Lung microvascular endothelial cell (primary cell): ENCODE data around the gene NAPEPLD. TPM values are rescaled to one million over a fixed set of nuclear protein-coding genes. Genes with fewer than 3 reads are reported as not detected.
A peak's percentile ranks its signal among the peaks of the same experiment; 100 is the strongest.
"Not testable (repeated sequence)": the region's sequence is repeated elsewhere in the genome, so short reads cannot be mapped to it uniquely, and the experiment has no call there.

Source experiments
- DNase-seq, 2 donors: peaks; one replicate each; pipeline versions ENCODE4 v3.0.0 to v3.0.0-alpha.2; 2010; ENCODE audit warnings: low read depth in 2 of 2
- total RNA-seq: library from RNA; depleted of rRNA; stranded (reverse); fragments of >200 nt; gene quantifications from 2 replicates; pipeline ENCODE4 v1.2.1, GENCODE V29; 2014

Gene NAPEPLD
- total RNA-seq, 1 donor from 2014 or later: 3.0 TPM

DNA sequence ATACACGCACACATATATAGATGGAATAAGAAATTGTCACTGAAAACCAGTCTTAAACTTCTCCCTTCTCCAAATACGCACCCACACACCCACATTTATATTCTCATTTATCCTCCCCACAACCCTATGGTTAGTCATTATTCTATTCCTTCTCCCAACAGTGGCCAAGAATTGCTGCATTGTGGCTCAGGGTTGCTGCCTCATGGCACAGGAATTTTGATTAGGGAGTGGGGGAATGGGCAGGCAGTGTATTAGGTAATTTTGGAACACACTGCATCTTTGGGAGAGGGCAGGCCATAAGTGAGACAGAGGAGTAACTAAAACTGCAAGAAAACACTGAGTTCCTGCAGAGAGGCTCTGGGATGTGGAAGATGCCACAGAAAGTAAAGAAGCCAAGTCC, 35.7 kb downstream of the NAPEPLD start:
- peak in 1 of 2 donors; percentile 3 for DNase-seq

DNA sequence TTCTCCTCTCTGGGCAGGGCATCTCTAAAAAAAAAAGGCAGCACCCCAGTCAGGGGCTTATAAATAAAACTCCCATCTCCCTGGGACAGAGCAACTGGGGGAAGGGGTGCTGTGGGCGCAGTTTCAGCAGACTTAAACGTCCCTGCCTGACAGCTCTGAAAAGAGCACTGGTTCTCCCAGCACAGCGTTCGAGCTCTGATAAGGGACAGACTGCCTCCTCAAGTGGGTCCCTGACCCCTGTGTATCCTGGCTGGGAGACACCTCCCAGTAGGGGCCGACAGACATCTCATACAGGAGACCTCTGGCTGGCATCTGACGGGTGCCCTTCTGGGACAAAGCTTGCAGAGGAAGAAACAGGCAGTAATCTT, 42.2 kb downstream of the NAPEPLD start:
- DNase-seq: not testable (repeated sequence)

DNA sequence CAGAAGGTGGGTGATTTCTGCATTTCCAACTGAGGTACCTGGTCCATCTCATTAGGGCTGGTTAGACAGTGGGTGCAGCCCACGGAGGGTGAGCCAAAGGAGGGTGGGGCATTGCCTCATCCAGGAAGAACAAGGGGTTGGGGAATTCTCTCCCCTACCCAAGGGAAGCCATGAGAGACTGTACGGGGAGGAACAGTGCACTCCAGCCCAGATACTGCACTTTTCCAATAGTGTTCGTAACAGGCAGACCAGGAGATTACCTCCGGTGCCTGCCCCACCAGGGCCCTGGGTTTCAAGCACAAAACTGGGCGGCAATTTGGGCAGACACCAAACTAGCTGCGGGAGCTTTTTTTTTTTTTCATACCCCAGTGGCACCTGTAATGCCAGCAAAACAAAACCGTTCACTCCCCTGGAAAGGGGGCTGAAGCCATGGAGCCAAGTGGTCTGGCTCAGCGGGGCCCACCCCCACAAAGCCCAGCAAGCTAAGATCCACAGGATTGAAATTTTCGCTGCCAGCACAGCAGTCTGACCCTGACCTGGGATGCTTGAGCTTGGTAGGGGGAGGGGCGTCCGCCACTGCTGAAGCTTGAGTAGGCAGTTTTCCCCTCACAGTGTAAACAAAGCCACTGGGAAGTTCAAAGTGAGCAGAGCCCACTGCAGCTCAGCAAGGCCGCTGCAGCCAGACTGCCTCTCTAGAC, 42.7 kb downstream of the NAPEPLD start:
- no peak for DNase-seq

DNA sequence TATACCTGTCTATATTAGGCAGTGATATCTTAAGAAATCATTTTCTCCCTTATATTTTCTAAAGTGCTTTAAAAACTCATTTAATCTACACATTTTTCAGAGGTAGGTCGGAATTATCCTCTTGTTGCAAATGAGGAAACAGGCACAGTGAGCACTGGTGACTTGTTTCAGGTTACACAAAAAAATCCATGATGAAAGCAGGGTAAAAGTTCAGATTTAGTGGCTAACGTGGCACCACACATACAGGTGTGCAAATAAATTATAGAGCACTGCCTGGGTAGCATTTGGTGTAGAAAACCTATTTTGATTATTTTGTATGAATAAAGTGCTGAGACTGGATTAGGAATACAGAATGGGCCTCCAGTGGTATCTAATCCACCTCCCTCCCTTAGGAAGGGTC, 47.4 kb downstream of the NAPEPLD start:
- DNase-seq: no peak

DNA sequence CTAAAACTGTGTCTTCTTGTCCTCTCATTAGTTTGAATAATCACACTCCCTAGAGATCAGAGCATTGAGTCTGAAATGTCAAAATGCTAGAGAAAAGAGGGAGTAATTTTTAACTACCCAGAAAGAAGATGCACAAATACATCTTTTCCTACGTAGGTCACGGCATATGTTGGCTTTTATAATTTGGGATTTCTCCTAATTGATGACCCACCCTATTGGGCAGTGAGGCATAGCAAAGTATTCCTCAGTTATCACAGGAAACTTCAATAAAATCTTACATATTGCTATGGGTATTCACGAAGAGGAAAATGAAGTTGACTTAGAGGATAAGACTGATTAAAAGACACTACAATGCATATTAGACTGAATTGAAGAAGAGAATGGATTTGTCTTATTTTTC, 48.6 kb downstream of the NAPEPLD start:
- DNase-seq: no peak

DNA sequence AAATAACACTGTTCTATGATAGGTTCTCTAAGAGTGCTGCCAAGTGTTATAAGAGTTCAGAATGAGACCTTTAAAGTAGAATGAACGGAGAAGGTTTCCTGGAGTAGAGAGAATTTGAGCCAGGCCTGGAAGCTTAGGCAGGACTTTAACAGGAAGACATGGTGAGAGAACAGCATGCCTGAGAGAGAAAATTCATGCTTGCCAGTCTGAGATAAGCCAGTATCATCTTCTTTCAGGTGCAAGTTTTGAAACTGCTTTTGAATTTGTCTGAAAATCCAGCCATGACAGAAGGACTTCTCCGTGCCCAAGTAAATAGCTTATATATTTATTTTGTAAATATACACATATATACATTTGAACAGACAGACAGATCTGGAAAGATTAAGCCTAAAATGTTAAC, 51.9 kb downstream of the NAPEPLD start:
- DNase-seq: no peak

DNA sequence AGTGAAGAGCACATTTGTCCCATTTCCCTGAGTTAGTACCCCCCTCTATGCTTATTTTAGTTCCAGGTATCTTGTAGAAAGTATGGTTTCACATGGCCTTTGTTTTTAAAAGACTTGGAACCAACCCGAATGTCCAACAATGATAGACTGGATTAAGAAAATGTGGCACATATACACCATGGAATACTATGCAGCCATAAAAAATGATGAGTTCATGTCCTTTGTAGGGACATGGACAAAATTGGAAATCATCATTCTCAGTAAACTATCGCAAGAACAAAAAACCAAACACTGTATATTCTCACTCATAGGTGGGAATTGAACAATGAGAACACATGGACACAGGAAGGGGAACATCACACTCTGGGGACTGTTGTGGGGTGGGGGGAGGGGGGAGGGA, 53.3 kb downstream of the NAPEPLD start:
- not testable (repeated sequence) for DNase-seq

DNA sequence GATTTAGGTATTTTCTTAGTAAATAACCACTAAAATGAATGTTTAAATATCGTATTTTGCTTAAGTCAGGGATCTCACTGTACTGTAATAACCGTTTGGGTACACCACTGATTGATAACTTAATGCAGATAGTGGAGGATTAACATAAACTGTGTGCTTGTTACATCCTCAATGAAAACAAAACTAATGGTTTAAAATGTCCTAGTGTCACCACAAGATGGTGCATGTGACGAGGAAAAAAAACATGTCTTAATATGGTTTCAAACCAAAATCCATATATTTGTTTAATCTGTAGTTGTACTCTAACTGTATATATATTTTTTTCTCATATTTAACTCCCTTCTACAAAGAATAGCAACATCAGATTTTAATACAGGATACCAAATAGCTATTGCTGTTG, 54.8 kb downstream of the NAPEPLD start:
- no peak for DNase-seq

DNA sequence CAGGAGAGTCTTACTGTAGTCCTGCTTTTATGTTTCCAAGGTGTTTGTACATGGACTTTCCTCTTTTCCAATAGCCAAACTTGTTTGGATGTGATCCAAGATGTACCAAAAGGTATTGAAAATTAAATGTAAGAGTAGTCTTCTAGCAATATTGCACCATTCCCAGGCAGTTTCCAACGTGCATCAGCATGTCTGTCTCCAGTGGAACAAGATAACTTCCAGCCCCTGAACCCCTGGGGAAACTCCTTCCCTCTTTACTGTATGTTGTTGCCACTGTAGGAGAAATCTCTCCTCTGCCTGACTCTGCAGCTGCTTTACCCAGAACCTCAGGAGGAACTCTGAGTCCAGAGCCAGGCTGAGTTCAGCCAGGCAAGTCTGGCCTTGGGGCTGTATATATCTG, 55.5 kb downstream of the NAPEPLD start:
- DNase-seq: no peak

DNA sequence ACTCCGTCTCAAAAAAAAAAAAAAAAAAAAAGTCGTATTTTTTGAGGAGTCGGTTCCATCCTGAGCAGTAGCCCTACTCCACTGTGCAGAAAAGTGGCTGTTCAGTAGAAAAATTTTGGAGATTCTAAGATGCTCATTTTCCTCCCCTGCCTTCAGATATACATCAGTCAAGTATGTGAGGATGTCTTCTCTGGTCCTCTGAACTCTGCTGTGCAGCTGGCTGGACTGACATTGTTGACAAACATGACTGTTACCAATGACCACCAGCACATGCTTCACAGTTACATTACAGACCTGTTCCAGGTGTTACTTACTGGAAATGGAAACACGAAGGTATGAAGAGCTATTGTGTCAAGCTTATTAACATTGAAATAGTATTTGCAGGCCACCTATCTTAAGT, 56.6 kb downstream of the NAPEPLD start:
- DNase-seq: not testable (repeated sequence)

DNA sequence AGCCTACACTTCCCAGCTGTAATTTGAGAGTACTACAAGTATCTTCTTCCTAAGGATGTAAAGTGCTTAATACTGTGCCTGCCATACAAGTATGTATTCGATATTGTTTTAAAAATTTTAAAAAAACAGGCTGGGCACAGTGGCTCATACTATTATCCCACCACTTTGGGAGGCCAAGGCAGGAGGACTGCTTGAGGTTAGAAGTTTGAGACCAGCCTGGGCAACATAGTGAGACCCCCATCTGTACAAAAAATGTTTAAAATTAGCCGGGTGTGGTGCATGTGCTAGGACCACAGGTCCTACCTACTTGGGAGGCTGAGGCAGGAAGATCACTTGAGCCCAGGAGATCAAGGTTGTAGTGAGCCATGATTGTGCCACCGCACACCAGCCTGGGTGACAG, 65.7 kb downstream of the NAPEPLD start:
- no peak for DNase-seq

DNA sequence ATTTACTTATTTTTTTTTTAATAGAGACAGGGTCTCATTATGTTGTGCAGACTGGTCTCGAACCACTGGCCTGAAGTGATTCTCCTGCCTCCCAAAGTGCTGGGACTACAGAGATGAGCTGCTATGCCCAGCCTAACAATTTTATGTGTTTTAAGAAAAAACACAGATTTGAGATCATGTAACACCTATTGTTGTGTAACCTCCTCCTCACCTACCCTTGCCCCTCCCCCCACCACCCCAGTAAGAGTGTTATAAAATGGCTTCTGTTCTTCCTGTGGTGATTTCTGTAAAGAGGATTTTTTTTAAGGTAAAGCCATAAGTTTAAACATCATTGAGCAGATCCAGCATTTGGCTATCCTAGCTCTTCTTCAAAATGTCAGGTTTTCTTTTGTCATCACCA, 66.4 kb downstream of the NAPEPLD start:
- DNase-seq: no peak

DNA sequence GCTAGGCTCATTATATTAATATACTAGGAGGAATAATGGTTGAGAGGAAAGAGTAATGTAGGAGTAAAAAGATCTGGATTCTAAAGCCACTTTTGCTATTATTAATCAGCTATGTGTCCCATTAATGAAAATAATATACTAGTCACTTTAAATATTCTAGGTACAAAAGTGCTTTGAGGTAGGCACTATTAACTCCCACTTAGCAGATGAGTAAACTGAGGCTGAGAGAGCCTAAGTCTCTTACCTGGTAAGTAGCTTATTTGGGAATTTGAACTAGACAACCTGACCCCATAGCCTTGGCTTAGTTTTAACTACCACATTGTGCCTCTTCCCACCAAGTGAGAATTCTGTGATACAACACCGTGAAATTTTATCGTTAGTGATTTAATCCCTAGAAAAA, 68.0 kb downstream of the NAPEPLD start:
- no peak for DNase-seq

DNA sequence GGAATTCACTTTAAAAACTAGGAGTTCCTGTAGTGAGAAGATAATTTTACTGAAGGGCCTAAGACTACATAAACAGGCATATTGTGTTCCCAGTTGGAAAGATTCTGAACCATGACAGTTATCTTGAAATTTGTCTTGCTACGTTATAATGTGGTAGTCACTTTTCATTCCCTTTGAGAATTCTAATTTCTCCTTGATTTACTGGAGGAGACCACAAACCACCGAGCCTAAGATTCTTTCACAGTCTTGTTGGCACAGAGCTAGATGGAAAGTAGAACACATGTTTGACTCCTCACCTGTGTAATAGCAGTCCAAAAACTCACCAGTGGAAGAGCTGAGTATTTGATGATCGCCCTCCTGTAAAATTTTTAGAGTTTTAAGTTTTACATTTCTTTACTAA, 69.1 kb downstream of the NAPEPLD start:
- no peak for DNase-seq

DNA sequence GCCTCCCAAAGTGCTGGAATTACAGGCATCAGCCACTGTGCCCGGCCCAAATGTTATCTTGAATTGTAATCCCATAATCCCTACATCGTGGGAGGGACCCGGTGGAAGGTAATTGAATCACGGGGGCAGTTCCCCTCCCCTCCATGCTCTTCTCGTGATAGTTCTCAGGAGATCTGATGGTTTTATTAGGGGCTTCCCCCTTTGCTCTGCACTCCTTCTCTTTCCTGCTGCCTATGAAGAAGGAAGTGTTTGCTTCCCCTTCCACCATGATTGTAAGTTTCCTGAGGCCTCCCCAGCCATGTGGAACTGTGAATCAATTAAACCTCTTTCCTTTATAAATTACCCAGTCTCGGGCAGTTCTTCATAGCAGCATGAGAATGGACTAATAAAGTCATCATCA, 70.7 kb downstream of the NAPEPLD start:
- DNase-seq: not testable (repeated sequence)

DNA sequence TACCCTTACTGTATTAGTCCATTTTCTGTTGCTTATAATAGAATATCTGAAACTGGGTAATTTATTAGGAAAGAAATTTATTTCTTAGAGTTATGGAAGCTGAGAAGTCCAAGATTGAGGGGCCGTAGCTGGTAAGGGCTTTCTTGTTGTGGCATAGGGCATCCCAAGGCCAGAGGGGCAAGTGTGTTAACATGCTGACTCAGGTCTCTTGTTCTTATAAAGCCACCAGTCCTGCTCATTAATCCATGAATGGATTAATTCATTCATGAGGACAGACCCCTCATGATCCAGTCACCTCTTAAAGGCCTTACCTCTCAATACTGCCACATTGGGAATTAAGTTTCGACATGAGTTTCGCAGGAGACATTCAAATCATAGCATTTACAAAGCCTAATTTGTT, 71.6 kb downstream of the NAPEPLD start:
- no peak for DNase-seq

DNA sequence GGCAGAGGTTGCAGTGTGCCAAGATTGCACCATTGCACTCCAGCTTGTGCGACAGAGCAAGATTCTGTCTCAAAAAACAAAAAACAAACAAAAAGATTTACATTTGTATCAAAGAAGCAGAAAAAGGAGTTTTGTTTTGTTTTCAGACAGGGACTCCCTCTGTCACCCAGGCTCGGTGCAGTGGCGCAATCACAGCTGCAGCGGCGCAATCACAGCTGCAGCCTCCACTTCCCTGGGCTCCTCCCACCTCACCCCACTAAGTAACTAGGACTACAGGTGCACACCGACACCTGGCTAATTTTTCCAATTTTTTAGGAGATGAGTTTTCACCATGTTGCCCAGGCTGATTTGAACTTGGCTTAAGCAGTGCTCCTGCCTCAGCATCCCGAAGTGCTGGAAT, 72.1 kb downstream of the NAPEPLD start:
- DNase-seq: no peak

DNA sequence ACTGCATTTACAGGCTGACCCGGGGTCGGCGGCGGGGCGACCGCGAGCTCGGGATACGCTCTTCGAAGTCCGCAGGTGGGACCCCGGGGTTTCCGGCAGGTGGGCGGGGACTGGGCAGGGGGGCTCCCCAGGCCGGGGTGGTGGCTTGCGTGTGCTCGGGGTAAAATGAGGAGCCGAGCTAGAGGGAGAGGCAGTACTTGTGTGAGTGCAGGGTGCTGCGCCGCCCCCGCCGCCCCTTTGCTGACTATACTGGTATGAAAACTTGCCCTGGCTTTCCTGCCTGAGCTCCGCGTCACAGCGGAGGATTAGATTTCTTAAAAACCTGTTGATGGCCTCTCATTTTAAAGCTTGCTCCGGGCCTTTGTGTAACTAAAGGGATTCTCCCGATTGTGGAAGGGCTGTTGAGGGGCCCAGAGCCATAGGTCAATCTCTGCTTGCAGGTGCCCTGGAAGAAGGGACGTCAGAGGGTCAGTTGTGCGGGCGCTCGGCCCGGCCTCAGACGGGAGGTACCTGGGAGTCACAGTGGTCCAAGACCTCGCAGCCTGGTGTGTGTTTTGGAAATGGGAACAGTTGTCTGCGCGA, 73.5 kb downstream of the NAPEPLD start:
- DNase-seq: peak; percentile 56 to 57

DNA sequence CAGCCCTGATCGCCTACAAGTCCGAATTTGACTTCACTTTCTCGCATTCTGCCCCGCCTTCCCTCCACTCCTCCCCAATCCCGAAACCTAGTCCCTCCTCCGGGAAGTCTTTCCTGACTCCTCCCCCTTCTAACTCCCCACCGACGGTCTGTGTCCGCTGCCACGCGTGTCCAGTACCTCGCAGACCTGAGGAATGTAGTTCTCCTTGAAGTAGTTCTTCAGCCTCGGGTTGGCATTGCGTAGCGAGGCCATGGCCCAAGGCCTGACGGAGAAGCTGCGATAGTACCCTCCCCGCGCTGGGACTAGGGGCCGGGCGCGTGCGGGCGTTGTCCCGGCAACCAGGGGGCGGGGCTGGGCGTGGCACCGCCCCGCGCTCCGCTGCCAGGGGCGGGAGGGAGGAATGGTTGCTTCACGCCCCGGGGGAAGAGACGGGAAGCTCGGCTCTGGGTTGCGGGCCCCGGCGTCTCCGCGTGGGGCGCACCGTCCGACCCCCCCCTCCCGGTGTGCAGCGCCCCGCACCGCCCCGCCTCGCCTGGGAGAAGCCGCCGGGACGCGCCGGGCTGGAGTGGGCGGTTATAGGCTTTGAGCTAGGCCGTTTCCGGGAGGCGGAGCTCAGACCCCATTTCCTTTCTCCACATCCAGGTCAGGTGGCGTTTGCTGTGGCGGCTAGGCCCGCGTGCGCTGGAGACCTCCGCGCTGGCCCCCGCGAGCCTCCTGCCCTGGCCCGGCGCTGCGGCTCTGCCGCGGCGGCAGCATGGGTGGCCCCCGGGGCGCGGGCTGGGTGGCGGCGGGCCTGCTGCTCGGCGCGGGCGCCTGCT, 74.2 kb downstream of the NAPEPLD start, which contains the start of the genes ARMC10 and FBXL13:
TSS of gene ARMC10 (plus strand) at position 622 of the 818 bp plus-strand sequence. CDS start at position 755, 133 bp downstream.
TSS of gene FBXL13 (minus strand) at position 278 of the 818 bp plus-strand sequence.
- peak; percentile 91 for DNase-seq

DNA sequence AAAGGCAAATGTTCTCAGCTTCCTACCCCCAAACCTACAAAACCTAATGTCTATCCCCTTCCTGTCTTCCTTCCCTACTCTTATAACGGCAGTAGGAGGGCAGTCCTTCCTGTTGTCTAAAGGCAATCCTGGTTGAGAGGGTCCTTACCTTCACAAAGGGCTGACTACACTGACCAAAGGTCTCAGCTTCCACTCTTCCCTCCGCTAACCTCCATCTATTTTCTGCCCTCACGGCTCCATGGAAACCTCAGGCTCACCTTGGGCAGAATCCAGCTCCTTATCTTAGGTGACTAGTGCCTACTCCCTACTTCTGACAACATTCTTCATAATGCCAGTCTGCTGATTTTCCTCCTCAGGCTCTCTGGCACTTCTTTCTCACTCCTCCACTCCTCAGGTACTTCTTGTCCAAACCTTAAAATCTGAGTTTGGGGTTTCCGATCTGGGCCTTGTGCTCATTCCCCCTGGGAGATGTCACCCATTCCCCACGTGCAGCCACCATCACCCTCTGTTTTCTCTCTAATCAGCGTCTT, 74.8 kb downstream of the NAPEPLD start:
- no peak for DNase-seq

DNA sequence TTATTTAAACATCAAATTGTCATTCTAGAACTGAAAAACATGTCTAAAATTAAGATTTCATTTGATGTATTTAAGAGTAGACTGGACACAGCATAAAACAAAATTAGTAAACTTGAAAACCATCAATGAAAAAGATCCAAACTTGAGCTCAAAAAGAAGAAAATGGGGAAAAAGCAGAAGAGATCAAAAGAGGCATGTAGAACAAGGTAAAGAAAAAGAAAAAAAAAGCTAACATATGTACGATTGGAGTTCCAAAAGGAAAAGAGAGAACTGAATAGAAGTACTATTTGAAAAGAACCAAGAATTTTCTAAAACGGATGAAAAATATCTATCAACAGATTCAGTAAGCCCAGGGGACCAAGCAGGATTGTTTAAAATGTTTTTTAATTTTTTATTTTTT, 77.9 kb downstream of the NAPEPLD start:
- no peak for DNase-seq
